GM21447 (cell line): ENCODE measurements around the gene IFNA21.
A peak's percentile ranks its signal among the peaks of the same experiment; 100 is the strongest.
"Not testable (repeated sequence)": the region's sequence is repeated elsewhere in the genome, so short reads cannot be mapped to it uniquely, and the experiment has no call there.

Experiments
- ATAC-seq: cut with Tn5 transposase; IDR thresholded peaks from one replicate; pipeline ENCODE4 v1.9.1; 2021; ENCODE audit not compliant: unreplicated experiment

Gene IFNA21

DNA sequence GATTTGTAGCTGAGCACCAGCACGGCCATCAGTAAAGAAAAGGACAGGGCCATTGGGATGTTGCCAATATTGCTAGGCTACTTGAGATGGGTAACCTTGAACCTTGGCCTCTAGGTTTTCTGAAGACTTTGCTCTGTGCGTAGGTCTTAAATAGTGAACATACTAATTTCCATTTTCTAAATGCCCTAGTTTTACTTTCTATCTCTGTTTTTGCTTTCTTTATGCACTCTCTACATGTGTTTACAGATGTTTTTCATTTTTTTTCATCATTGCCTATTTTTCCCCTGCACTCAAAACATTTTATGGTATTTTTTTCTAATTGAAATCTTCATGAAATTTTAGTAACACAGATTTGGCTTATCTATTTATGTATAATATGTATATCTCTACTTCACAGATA lies at the start of gene IFNA21:
Gene IFNA21, minus strand, starts transcription at position 101 of the 400 bp plus-strand sequence. Its CDS starts 48 bp downstream, at position 53.
- not testable (repeated sequence) for ATAC-seq

DNA sequence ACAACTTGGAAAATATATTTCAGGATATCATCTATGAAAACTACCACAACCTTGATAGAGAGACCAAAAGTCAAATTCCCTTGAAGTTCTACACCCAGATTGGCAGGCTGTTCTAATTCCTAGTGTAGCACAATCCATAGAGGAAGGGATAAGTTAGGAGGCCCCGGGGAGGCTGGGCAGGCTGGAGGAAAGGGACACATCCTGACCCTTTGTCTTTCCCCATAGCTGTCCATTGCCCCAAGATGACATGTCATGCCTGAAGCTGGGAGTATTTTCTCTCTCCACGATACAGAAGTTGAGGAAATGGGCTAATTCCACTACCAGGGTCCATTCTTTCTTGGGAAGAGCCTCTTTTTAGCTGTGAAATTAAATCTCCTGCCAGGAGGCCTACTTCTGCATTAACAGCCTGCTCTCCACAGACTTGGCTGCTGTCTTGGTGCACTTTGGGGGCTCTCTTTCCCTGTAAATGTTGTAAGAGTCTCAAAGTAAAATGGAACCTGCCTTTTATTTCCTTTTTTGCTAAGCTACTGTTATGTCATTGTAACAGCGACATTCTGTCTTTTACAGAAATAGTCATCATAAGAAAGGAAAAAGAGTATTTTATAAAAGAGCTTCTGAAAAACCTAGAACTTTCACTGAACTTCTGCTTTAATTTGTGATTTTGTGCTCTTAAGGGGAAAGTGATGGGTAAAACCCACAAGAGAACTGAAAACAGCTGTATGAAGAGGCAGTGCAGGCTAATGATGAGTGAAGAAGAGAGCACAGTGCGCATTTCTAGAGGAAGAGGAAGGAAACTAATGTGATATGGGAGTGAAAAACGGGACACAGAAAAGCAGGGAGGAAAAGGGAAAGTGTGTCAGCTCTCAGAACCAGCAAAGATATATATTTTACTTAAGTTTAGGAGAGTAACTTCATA lies 47.2 kb upstream of the IFNA21 start:
- ATAC-seq: peak; percentile 69

DNA sequence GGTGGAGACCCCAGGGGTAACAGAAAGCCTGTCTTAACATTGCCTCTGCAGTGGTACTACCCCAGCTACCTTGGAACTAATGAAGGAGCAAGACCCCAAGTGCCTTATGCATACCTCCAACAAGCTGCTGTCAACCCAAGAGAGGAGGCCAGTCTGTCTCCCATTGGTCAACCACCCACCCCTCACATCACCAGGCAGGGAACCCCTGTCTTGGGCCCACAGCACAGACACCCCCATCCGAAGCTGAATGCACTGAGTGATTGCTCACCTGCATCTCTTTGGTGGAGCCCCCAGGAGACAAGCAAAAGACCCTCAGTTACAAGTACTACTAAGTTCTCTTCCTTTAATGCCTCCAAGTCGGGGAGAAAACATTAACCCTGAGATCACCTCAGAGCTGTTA lies 45.7 kb upstream of the IFNA21 start:
- not testable (repeated sequence) for ATAC-seq

DNA sequence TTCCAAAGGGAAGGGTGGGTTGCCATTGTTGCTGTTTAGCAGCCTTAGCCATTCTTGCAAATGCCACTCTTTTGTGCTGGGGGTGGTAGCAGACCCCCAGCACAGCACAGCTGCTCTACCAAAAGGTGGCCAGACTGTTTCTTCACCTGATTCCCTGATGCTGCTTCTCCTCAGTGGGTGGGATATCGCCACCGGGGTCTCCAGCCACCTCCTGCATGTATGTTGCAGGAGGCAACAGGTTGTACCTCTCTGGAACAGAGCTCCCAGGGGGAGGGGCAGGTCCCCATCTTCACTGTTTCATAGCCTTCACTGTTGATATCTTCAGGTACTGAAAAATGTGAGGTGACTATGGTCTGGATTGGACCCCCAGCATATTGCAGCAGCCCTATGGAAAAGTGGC lies 44.3 kb upstream of the IFNA21 start:
- ATAC-seq: not testable (repeated sequence)

DNA sequence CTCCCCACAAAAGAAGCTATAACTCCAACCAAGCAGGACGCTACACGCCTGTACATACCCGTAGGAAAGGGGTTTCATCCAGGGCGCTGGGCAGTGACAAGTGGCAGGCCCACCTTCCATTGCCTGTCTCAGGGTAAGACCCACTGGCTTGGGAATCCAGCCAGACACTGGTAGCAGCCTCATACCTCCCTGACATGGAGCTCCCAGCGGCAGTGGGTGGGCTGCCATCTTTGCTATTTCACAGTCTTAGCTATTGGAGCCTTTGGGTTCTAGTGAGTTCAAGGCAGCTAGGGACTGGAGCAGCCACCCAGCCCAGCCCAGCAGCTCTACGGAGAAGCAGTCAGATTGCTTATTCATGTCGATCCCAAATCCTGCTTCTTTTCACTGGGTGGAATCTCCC lies 43.9 kb upstream of the IFNA21 start:
- no peak for ATAC-seq

DNA sequence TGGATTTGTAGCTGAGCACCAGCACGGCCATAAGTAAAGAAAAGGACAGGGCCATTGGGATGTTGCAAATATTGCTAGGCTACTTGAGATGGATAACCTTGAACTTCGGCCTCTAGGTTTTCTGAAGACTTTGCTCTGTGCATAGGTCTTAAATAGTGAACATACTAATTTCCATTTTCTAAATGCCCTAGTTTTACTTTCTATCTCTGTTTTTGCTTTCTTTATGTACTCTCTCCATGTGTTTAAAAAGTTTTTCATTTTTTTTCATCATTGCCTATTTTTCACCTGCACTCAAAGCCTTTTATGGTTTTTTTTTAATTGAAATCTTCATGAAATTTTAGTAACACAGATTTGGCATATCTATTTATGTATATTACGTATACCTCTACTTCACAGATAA lies 40.6 kb upstream of the IFNA21 start, which contains the start of gene IFNA10:
Gene IFNA10, minus strand, starts transcription at position 101 of the 400 bp plus-strand sequence. Its CDS starts 46 bp downstream, at position 55.
- not testable (repeated sequence) for ATAC-seq

DNA sequence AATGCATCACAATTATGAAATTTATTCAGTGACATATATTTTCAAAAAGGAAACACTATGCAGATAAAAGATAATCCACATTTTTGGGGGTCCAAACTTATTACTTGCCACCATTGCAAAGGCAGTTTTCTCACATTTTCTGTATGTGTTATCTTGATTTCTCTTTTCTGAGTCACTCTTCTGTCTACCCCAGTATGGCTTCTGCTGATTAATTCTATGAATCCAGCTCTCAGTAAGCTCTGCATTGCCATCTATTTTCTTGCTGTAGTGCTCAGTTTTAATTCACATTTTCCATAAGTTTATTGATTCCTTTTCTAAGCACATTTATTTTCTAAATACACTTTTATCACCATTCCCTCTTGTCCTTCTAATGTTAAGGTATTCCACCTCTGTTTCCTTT lies 38.7 kb upstream of the IFNA21 start:
- ATAC-seq: no peak

DNA sequence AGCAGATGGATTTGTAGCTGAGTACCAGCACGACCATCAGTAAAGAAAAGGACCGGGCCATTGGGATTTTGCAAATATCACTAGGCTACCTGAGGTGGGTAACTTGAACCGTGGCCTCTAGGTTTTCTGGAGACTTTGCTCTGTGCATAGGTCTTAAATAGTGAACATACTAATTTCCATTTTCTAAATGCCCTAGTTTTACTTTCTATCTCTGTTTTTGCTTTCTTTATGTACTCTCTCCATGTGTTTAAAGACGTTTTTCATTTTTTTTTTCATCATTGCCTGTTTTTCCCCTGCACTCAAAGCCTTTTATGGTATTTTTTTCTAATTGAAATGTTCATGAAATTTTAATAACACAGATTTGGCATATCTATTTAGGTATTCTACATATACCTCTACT lies 35.6 kb upstream of the IFNA21 start, which contains the start of gene IFNA7:
Gene IFNA7, minus strand, starts transcription at position 101 of the 400 bp plus-strand sequence. Its CDS starts 40 bp downstream, at position 61.
- not testable (repeated sequence) for ATAC-seq

DNA sequence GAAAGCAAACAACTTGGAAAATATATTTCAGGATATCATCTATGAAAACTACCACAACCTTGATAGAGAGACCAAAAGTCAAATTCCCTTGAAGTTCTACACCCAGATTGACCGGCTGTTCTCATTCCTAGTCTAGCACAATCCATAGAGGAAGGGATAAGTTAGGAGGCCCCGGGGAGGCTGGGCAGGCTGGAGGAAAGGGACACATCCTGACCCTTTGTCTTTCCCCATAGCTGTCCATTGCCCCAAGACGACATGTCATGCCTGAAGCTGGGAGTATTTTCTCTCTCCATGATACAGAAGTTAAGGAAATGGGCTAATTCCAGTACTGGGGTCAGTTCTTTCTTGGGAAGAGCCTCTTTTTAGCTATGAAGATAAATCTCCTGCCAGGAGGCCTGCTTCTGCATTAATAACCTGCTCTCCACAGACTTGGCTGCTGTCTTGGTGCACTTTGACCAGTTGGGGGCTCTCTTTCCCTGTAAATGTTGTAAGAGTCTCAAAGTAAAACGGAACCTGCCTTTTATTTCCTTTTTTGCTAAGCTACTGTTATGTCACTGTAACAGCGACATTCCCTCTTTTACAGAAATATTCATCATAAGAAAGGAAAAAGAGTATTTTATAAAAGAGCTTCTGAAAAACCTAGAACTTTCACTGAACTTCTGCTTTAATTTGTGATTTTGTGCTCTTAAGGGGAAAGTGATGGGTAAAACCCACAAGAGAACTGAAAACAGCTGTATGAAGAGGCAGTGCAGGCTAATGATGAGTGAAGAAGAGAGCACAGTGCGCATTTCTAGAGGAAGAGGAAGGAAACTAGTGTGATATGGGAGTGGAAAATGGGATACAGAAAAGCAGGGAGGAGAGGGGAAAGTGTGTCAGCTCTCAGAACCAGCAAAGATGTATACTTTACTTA lies 28.7 kb upstream of the IFNA21 start:
- peak; percentile 97 for ATAC-seq

DNA sequence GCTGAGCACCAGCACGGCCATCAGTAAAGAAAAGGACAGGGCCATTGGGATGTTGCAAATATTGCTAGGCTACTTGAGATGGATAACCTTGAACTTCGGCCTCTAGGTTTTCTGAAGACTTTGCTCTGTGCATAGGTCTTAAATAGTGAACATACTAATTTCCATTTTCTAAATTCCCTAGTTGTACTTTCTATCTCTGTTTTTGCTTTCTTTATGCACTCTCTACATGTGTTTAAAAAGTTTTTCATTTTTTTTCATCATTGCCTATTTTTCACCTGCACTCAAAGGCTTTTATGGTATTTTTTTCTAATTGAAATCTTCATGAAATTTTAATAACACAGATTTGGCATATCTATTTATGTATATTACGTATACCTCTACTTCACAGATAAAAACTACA lies 21.0 kb upstream of the IFNA21 start, which contains the start of gene IFNA4:
Gene IFNA4, minus strand, starts transcription at position 101 of the 400 bp plus-strand sequence. Its CDS starts 56 bp downstream, at position 45.
- not testable (repeated sequence) for ATAC-seq

DNA sequence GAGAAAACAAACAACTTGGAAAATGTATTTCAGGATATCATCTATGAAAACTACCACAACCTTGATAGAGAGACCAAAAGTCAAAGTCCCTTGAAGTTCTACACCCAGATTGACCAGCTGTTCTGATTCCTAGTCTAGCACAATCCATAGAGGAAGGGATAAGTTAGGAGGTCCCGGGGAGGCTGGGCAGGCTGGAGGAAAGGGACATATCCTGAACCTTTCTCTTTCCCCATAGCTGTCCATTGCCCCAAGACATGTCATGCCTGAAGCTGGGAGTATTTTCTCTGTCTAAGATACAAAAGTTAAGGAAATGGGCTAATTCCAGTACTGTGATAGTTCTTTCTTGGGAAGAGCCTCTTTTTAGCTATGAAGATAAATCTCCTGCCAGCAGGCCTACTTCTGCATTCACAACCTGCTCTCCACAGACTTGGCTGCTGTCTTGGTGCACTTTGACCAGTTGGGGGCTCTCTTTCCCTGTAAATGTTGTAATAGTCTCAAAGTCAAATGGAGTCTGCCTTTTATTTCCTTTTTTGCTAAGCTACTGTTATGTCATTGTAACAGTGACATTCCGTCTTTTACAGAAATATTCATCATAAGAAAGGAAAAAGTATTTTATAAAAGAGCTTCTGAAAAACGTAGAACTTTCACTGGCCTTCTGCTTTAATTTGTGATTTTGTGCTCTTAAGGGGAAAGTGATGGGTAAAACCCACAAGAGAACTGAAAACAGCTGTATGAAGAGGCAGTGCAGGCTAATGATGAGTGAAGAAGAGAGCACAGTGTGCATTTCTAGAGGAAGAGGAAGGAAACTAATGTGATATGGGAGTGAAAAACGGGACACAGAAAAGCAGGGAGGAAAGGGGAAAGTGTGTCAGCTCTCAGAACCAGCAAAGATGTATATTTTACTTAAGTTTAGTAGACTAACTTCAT lies 16.6 kb upstream of the IFNA21 start:
- ATAC-seq: peak; percentile 98

DNA sequence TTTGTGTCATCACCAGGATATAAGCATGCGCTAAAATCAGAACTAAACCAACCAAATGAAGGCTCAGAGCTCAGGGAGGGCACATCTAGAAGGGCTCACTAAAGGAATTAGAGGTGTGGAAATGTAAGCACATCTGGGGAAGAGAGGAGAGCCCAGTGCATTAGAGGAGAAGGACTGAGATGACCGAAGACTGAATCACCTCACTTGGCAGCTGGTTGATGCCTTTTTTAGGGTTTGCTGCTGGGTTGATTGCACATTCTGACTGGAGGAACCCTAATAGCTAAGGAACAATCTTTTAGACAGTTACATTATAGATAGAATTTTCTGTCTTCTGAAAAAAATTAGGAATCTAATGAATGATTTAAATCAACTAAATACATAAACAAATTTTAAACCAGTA lies 8.2 kb upstream of the IFNA21 start:
- no peak for ATAC-seq

DNA sequence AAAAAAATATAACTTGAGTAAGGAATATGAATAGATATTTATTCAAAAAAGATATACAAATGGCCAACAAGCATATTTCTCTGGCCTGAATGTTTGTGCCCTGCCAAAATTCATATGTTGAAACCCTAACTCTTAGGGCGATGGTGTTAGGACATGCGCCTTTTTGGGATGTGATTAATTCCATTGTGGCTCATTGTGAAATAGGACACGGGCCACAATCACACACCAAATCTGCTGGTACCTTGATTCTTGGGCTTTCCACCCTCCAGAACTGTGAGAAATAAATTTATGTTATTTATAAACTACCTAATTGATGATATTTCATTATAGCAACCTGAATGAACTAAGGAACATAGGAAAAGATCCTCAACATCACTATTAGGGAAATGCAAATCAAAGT lies 5.7 kb upstream of the IFNA21 start:
- no peak for ATAC-seq

DNA sequence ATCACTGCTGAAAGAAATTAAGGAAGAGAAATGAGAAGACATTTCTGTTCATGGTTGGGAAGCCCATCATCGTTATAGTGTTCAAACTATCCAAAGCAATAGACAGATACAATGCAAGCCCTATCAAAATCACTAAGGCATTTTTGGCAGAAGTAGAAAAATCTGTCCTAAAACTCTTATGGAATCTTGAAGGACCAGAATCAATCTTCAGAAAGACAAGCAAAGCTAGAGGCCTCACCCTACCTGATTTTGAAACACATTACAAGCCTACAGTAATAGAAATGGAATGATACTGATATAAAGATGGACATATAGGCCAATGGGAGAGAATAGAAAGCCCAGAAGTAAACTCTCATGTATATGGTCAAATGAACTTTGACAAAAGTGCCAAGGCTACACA lies 4.9 kb upstream of the IFNA21 start:
- ATAC-seq: no peak

DNA sequence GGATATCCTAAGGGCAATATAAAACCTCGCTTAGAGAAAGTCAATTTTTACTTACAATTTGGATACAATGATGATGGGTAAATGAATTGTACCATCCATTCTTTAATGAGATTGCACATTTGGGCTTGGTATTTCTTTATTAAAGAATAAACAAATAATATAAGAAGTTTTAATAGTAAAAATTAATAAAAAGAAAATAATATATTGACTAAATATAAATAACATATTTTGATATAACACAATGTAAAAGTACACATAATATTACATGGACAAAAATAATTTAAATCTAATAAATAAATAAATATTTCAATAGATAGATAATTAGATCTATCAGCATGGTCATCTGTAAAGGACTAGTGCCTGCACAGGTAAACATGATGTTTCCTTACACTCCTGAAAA lies 944 bp downstream of the IFNA21 start:
- ATAC-seq: no peak

DNA sequence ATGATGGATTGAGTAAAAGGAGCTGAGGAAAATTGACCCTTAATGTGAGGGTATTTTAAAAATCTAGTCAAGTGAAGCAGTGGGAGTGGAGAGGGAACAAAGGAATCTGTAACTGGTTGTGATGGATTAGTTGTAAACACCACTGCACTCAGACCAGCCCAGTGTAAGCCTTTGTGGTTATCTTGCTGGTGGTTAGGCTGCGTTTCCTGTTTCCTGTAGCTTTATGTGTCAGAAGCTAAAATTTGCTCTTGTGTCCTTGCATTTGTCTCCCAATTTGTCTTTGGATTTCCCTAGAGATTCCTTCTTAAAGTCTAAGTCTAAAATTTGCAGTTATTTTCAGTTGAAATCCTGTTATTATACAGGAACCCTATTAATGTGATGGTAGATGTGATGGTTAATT lies 6.3 kb downstream of the IFNA21 start:
- ATAC-seq: peak; percentile 96

DNA sequence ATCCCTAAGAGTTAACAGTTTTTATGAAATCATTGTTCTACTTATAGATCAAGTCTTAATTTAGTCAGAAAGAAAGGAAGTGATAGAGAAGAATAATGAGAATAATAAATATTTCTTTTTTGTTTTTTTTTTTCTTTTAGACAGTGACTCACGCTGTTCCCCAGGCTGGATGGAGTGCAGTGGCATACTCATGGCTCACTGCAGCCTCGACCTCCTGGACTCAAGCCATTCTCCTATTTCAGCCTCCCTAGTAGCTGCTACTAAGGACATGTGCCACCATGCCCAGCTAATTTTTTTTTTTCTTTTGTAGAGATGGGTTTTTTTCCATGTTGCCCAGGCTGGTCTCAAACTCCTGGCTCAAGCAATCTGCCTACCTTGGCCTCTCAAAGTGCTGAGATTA lies 11.0 kb downstream of the IFNA21 start:
- ATAC-seq: no peak

DNA sequence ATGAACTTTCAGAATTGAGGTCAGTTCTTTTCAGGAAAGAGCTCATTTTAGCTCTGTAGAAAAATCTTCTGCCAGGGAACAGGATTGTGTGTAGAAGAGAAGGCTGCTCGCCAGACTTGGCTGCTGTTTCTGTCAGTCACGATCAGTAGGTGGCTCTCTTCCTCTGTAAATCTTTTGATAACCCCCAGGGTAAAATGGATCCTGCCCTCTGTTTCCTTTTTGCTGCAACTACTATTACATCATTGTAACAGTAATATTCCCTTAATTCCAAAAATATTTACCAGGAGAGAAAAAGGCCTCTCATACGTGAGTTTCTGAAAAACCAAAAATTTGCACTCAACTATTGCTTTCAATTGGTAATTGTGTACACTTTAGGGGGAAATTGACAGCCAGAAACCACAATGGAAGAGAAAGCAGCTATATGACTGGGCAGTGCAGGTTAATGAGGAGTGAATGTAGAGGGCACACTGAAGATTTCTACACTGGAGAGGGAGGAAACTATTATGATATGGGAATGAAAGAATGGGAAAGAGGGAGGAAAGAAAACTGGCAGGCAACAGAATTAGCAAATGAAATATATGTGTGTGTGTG lies 12.3 kb downstream of the IFNA21 start:
- ATAC-seq: peak; percentile 91

DNA sequence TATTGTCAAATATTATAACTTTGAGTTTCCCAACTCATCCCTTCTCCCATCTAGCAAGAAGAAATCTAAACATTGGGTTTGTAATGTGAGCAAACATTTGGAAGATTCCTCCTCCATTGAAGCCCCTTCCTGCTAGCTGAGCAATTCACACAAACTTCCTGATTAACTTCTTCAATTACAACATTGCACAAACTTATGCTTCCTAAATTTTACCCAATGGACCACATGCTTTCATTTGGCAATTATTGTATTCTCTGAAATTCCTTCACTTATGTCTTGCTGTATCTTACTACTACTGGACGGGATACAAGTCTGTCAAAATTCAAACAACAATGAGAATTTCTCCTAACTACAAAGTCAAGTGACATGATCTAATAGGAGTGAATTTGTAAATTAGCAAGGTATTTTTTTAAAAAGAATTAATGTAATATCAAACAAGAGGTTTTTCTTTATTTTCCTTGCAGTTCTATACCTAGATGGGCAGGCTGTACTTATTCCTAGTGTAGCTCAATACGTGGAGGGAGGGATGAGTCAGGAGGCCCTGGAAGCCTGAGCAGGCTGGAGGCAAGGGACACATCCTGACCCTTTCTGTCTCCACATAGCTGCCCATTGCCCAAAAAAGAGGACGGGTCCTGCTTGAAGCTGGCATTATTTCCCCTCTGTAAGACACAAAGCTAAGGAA lies 13.0 kb downstream of the IFNA21 start:
- ATAC-seq: peak; percentile 38
